ENCODE measurements around the gene NTN1.

- TF ChIP-seq, protein P1, sequence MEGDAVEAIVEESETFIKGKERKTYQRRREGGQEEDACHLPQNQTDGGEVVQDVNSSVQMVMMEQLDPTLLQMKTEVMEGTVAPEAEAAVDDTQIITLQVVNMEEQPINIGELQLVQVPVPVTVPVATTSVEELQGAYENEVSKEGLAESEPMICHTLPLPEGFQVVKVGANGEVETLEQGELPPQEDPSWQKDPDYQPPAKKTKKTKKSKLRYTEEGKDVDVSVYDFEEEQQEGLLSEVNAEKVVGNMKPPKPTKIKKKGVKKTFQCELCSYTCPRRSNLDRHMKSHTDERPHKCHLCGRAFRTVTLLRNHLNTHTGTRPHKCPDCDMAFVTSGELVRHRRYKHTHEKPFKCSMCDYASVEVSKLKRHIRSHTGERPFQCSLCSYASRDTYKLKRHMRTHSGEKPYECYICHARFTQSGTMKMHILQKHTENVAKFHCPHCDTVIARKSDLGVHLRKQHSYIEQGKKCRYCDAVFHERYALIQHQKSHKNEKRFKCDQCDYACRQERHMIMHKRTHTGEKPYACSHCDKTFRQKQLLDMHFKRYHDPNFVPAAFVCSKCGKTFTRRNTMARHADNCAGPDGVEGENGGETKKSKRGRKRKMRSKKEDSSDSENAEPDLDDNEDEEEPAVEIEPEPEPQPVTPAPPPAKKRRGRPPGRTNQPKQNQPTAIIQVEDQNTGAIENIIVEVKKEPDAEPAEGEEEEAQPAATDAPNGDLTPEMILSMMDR (IDR thresholded peaks at IDR 0.05) = no peak
- no peak for TF ChIP-seq POLR2A (IDR thresholded peaks at IDR 0.05)
- TF ChIP-seq POLR2AphosphoS5 (IDR thresholded peaks at IDR 0.05) = no peak
These were observed 104.4 kb downstream of the NTN1 start for GRCh38 chr17:9125722-9126121.

Data from gastroesophageal sphincter (tissue), 3 donors.